Hindlimb muscle (tissue), 1 donor: ENCODE data around the gene DLX1. TPM values are rescaled to one million over a fixed set of nuclear protein-coding genes. Genes with fewer than 3 reads are reported as not detected.

Source experiments
- DNase-seq: peaks from one replicate; pipeline ENCODE4 v3.0.0-alpha.2; 2013
- polyA plus RNA-seq: library from polyadenylated mRNA; unstranded; fragments of 120-200 nt; gene quantifications from one replicate; pipeline ENCODE4 v1.2.1, GENCODE V29; 2013; ENCODE audit not compliant: insufficient read length

DLX1 gene
- polyA plus RNA-seq, 1 donor: not detected

GRCh38 chr2:172087780-172088244, 2.5 kb downstream of the DLX1 start:
- DNase-seq: no peak

GRCh38 chr2:172088245-172089004, 3.1 kb downstream of the DLX1 start:
- DNase-seq: no peak

GRCh38 chr2:172089005-172089504, 3.7 kb downstream of the DLX1 start:
- DNase-seq: no peak

- DNase-seq: no peak
Measured at GRCh38 chr2:172089633-172090032, 4.3 kb downstream of the DLX1 start.

GRCh38 chr2:172090044-172090961, 5.0 kb downstream of the DLX1 start:
- no peak for DNase-seq

GRCh38 chr2:172091000-172091641, 5.8 kb downstream of the DLX1 start:
- DNase-seq: no peak

GRCh38 chr2:172091761-172092566, 6.7 kb downstream of the DLX1 start:
- DNase-seq: no peak

- DNase-seq: no peak
Measured at GRCh38 chr2:172092716-172093415, 7.6 kb downstream of the DLX1 start.

GRCh38 chr2:172093416-172094293, 8.3 kb downstream of the DLX1 start:
- no peak for DNase-seq

GRCh38 chr2:172094294-172095145, 9.2 kb downstream of the DLX1 start:
- DNase-seq: no peak

GRCh38 chr2:172095146-172095904, 10.0 kb downstream of the DLX1 start:
- no peak for DNase-seq

- no peak for DNase-seq
Measured at GRCh38 chr2:172095905-172096625, 10.8 kb downstream of the DLX1 start.

GRCh38 chr2:172096626-172097547, 11.6 kb downstream of the DLX1 start:
- DNase-seq: no peak

- DNase-seq: no peak
Measured at GRCh38 chr2:172097557-172098131, 12.3 kb downstream of the DLX1 start.

GRCh38 chr2:172098287-172098649, 13.0 kb downstream of the DLX1 start:
- no peak for DNase-seq
